Fibroblast of mammary gland (primary cell): Measurements from ENCODE around the gene PUM2.
"Not testable (repeated sequence)": the region's sequence is repeated elsewhere in the genome, so short reads cannot be mapped to it uniquely, and the experiment has no call there.

Experiments
- DNase-seq: peaks from one replicate; pipeline ENCODE4 v3.0.0-alpha.2; 2010; ENCODE audit warnings: low read depth
- H3K4me3 ChIP-seq: 2 replicates; pipeline ENCODE4 v1.5.1; 2011; ENCODE audit warnings: low read depth, mild to moderate bottlenecking, low read length, moderate library complexity; ENCODE audit not compliant: control insufficient read depth
- TF ChIP-seq, protein P1 (sequence below): conservative IDR thresholded peaks from 2 replicates; pipeline ENCODE4 v1.5.1; 2011; ENCODE audit warnings: low read depth, low read length, inconsistent platforms; ENCODE audit not compliant: control insufficient read depth, insufficient read depth

The PUM2 gene

DNA sequence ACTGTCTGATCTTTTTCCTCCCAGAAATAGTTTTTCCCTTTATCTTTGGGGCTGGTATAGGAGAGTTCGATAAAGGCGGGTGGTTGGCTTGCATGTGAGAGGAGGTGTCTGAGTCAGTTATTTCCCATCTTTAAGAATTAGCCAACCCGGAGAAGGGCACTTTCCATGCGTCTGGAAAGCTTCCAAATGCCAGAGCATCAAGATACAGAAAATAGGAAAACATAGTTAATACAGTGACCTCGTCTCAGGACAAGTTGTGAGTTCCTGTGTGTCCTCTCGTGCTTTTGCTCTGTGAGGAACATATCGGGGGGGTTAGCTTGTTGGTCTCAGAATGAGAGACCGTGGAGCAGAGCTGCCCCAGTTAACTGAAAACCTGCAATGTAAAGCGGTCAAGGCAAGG, 18.7 kb upstream of the PUM2 start:
- no peak overlapping the region for H3K4me3 ChIP-seq
- TF ChIP-seq, protein P1, sequence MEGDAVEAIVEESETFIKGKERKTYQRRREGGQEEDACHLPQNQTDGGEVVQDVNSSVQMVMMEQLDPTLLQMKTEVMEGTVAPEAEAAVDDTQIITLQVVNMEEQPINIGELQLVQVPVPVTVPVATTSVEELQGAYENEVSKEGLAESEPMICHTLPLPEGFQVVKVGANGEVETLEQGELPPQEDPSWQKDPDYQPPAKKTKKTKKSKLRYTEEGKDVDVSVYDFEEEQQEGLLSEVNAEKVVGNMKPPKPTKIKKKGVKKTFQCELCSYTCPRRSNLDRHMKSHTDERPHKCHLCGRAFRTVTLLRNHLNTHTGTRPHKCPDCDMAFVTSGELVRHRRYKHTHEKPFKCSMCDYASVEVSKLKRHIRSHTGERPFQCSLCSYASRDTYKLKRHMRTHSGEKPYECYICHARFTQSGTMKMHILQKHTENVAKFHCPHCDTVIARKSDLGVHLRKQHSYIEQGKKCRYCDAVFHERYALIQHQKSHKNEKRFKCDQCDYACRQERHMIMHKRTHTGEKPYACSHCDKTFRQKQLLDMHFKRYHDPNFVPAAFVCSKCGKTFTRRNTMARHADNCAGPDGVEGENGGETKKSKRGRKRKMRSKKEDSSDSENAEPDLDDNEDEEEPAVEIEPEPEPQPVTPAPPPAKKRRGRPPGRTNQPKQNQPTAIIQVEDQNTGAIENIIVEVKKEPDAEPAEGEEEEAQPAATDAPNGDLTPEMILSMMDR = no peak
- DNase-seq = no peak

DNA sequence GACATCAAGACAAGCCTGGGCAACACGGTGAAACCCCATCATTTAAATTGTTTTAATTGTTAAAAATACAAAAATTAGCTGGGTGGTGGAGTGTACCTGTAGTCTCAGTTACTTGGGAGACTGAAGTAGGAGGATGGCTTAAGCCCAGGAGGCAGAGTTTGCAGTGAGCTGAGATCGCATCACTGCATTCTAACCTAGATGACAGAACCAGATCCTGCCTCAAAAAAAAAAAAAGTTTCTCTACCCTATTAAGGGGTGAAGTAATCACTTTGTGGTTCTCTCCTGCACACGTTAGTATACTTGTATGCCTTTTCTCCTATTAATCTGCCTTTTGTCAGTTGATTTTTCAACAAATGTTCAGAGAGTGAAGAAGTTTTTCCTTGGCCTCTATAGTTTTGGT, 18.1 kb upstream of the PUM2 start:
- peak; percentile 22 for DNase-seq
- TF ChIP-seq, protein P1 = no peak
- H3K4me3 ChIP-seq = no peak overlapping the region

DNA sequence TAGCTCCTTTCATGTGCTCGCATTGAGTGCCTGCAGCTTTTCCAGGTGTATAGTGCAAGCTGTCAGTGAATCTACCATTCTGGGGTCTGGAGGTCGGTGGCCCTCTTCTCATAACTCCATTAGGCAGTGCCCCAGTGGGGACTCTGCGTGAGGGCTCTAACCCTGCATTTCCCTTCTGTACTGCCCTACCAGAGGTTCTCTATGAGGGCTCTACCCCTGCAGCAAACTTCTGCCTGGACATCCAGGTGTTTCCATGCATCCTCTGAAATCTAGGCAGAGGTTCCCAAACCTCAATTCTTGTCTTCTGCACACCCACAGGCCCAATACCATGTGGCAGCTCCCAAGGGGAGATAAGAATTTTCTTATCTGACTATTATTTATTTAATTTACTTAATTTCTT, 17.3 kb upstream of the PUM2 start:
- H3K4me3 ChIP-seq, DNase-seq: not testable (repeated sequence)

DNA sequence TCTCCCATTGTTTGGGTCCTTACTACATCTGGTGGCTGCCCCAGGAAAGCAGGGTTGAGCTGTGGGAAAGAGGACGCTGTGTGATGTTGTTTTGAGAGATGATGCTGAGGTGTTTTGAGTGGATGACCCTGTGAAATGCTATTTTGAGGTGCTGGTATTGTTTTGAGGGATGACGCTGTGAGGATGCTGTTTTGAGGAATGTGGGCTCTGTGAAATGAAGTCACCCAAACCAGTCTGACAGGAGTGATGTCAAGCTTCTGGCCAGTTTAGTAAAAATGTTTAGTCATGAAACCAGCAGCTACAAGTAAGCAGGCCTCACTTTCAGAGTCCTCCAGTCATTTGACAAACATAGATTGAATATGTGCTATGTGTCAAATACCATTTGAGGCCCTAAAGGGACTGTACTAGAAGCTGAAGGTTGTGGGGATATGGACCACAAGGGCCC, 16.1 kb upstream of the PUM2 start:
- no peak overlapping the region for H3K4me3 ChIP-seq
- TF ChIP-seq, protein P1 = no peak
- peak; percentile 17 for DNase-seq

DNA sequence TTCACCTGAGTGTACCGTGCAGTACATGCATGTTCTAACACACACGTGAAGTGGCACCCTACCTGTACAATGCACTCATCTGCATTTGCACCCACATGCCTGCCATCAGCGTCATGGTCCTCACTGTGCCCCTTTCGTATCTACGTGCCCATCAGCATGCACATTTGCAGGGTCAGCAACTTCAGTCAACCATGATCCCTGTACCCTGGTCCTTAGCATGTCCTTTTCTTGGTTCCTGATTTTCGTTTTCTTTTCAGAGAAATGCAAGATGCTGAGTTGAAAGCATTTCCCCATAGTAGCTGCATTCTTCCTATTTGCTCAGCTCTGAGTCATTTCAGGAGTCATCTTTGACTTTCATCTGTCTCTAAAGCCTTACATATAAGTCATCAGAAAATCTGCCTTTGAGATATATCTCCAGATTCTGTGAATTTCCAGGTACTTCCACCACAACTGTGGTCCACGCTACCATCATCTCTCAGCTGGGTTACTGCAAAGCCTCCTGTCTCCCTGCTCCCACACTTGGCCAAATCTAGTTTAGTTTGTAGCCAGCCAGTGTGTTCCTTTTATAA, 14.7 kb upstream of the PUM2 start:
- TF ChIP-seq, protein P1 = no peak
- no peak overlapping the region for H3K4me3 ChIP-seq
- peak; percentile 82 for DNase-seq

DNA sequence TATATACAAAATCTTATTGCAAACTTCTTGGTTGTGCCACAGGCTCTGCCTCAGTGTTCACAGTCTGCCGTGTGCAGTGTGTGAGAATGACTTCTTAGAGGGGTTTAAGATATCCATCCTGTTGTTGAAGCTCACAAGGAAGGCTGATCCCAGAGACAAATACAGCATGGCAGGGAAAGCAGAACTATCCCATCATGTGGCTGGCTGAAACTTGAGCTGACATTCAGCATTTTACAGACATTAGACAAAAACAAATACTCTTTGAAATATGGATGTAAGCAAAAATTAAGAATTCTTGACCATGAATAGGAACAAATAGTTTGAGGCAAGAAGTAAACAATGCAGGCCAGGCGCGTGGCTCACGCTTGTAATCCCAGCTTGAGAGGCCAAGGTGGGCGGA, 12.9 kb upstream of the PUM2 start:
- DNase-seq = no peak
- no peak overlapping the region for H3K4me3 ChIP-seq
- TF ChIP-seq, protein P1 = no peak

DNA sequence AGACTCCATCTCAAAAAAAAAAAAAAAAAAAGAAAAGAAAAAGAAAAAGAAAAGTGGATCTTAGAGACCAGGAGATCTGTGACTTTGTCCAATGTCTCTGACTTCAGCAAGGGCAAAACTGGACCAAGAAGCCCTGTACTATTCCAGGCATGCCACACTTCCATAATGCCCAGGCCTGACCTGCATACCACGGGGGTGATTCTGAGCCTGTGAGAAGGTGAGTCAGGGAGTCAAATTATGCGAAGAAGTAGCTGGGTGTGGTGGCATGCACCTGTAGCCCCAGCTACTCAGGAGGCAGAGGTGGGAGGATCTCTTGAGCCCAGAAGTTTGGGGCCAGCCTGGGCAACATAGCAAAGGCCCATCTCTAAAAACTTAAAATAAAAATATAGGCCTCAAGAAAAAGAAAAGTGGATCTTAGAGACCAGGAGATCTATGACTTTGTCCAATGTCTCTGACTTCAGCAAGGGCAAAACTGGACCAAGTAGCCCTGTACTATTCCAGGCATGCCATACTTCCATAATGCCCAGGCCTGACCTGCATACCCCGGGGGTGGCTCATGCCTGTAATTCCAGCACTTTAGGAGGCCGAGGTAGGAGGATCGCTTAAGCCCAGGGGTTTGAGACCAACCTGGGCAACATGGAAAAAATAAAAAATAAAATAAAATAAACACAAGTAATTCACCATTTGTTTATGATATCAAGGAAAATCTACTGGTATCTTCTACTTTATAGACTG, 12.2 kb upstream of the PUM2 start:
- no peak for DNase-seq
- TF ChIP-seq, protein P1 = no peak
- H3K4me3 ChIP-seq = no peak overlapping the region
